RWPE2 (cell line): ENCODE measurements around the gene FBXL14.

ENCODE experiments used
- ATAC-seq: fragments of 200-7000 bp; cut with Tn5 transposase; 3 replicates; pipeline ENCODE4 v1.9.1; 2021; ENCODE audit warnings: low read depth
- DNase-seq: peaks from one replicate; pipeline ENCODE4 v3.0.0-alpha.2; 2020; ENCODE audit warnings: low spot score
- H3K27ac ChIP-seq: fragments of 450-650 bp; 2 replicates; pipeline ENCODE4 v1.5.1; 2017; ENCODE audit warnings: mild to moderate bottlenecking; ENCODE audit not compliant: poor library complexity, severe bottlenecking
- H3K27me3 ChIP-seq: fragments of 250-450 bp; sonication (Bioruptor Pico); 2 replicates; pipeline ENCODE4 v1.5.1; 2021; ENCODE audit warnings: mild to moderate bottlenecking, moderate library complexity; ENCODE audit not compliant: insufficient read depth, poor library complexity, severe bottlenecking
- H3K36me3 ChIP-seq: fragments of 250-450 bp; sonication (Bioruptor Pico); 2 replicates; pipeline ENCODE4 v1.5.1; 2020; ENCODE audit warnings: low read depth, mild to moderate bottlenecking, moderate library complexity
- H3K4me1 ChIP-seq: fragments of 250-450 bp; sonication (Bioruptor Pico); 2 replicates; pipeline ENCODE4 v1.5.1; 2021; ENCODE audit warnings: mild to moderate bottlenecking, moderate library complexity; ENCODE audit not compliant: insufficient read depth, poor library complexity, severe bottlenecking
- H3K4me3 ChIP-seq: fragments of 250-450 bp; sonication (Bioruptor Pico); 2 replicates; pipeline ENCODE4 v1.5.1; 2021; ENCODE audit warnings: mild to moderate bottlenecking, moderate library complexity; ENCODE audit not compliant: severe bottlenecking
- H3K9me3 ChIP-seq: fragments of 250-450 bp; sonication (Bioruptor Pico); 2 replicates; pipeline ENCODE4 v1.5.1; 2021; ENCODE audit warnings: mild to moderate bottlenecking, moderate library complexity; ENCODE audit not compliant: severe bottlenecking
- CTCF ChIP-seq: fragments of 450-650 bp; IDR thresholded peaks from one replicate; pipeline ENCODE4 v1.5.1; 2017; ENCODE audit warnings: mild to moderate bottlenecking, moderate library complexity; ENCODE audit not compliant: poor library complexity, severe bottlenecking

FBXL14 gene

GRCh38 chr12:1532375-1533165 lies 61.8 kb downstream of the FBXL14 start:
- H3K36me3 ChIP-seq, result no peaks in the 10 kb centered on the region
- no peak for ATAC-seq
- no peaks in the 10 kb centered on the region for H3K9me3 ChIP-seq
- H3K4me1 ChIP-seq, result no peaks in the 10 kb centered on the region
- no peak overlapping the region for H3K27ac ChIP-seq
- peak; percentile 30 for DNase-seq
- no peak overlapping the region for H3K4me3 ChIP-seq
- peaks cover 20% of the 10 kb centered on the region for H3K27me3 ChIP-seq
- no peak for TF ChIP-seq CTCF

GRCh38 chr12:1531654-1532374 lies 62.6 kb downstream of the FBXL14 start:
- ATAC-seq (no peak), DNase-seq (peak; percentile 47)
- no peaks in the 10 kb centered on the region for H3K4me1 ChIP-seq
- H3K27me3 ChIP-seq, result peaks cover 20% of the 10 kb centered on the region
- TF ChIP-seq CTCF, result no peak
- H3K9me3 ChIP-seq, result no peaks in the 10 kb centered on the region
- no peaks in the 10 kb centered on the region for H3K36me3 ChIP-seq
- H3K4me3 ChIP-seq, result peak overlapping the region; percentile 44
- no peak overlapping the region for H3K27ac ChIP-seq

GRCh38 chr12:1531153-1531653 lies 63.2 kb downstream of the FBXL14 start:
- H3K9me3 ChIP-seq, result no peaks in the 10 kb centered on the region
- H3K4me3 ChIP-seq, result peak overlapping the region; percentile 44
- H3K27ac ChIP-seq, result no peak overlapping the region
- no peaks in the 10 kb centered on the region for H3K4me1 ChIP-seq
- ATAC-seq (peak; percentile 21), DNase-seq (peak; percentile 68)
- TF ChIP-seq CTCF, result no peak
- H3K36me3 ChIP-seq, result no peaks in the 10 kb centered on the region
- peaks cover 20% of the 10 kb centered on the region for H3K27me3 ChIP-seq

GRCh38 chr12:1530592-1531152 lies 63.7 kb downstream of the FBXL14 start:
- Histone ChIP-seq H3K27me3 (peaks cover 20% of the 10 kb centered on the region), H3K36me3 (no peaks in the 10 kb centered on the region), H3K9me3 (no peaks in the 10 kb centered on the region), H3K4me1 (no peaks in the 10 kb centered on the region), H3K27ac (no peak overlapping the region), H3K4me3 (peak overlapping the region; percentile 44)
- ATAC-seq (no peak), DNase-seq (no peak)
- no peak for TF ChIP-seq CTCF
